EH (cell line): ENCODE measurements around the gene IL3RA.
"Not testable (repeated sequence)": the region's sequence is repeated elsewhere in the genome, so short reads cannot be mapped to it uniquely, and the experiment has no call there.

Experiments
- DNase-seq: peaks from one replicate; pipeline ENCODE4 v3.0.0-alpha.2; 2015; ENCODE audit warnings: low read depth

Gene IL3RA

DNA sequence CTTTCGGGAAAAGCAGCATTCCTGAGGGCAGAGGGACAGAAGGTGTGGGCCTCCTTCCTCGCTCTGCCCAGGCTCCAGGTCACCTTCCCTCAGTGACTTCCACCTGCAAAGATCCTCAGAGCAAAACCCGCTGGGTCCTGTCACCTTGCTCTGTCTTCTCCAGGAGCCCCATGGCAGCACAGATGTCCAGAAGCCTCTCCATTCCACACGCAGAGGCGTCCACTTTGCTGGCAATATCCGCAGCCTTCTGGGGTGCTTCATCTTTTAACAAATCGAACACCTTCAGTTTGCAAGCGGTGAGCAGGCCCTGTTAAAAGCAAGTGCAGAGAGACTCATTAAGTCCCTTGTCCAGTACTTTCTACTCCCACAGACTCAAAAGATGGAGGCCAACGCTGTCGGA is 88.8 kb downstream of the IL3RA start:
- no peak for DNase-seq

- DNase-seq, result not testable (repeated sequence)
These were observed 89.7 kb downstream of the IL3RA start for GRCh38 chrX:1426321-1426720.

GRCh38 chrX:1427756-1428155 is 91.2 kb downstream of the IL3RA start:
- DNase-seq, result no peak

GRCh38 chrX:1430451-1430850 is 93.9 kb downstream of the IL3RA start:
- no peak for DNase-seq
